Astrocyte (in vitro differentiated cells and primary cell): ENCODE measurements around the gene ZNF800. TPM values are rescaled to one million over a fixed set of nuclear protein-coding genes. Genes with fewer than 3 reads are reported as not detected.

Experiments used
- DNase-seq: peaks from one replicate; pipeline ENCODE4 v3.0.0-alpha.2; 2010; ENCODE audit warnings: low read depth
- FAIRE-seq: peaks from 2 replicates; lab custom pipeline; 2011; peaks lifted over from hg19 to GRCh38; lab: Jason Lieb, UNC
- H2AFZ ChIP-seq: 2 replicates; pipeline ENCODE4 v1.6.0; 2012; ENCODE audit warnings: low read depth, low read length, inconsistent platforms
- H3K27ac ChIP-seq: 2 replicates; pipeline ENCODE4 v1.5.1; 2011; ENCODE audit warnings: low read depth, low read length, inconsistent platforms
- H3K27me3 ChIP-seq: 2 replicates; pipeline ENCODE4 v1.6.0; 2011; ENCODE audit warnings: low read length, inconsistent platforms; ENCODE audit not compliant: insufficient read depth
- H3K36me3 ChIP-seq: 2 replicates; pipeline ENCODE4 v1.5.1; 2011; ENCODE audit warnings: low read length, inconsistent platforms; ENCODE audit not compliant: insufficient read depth
- H3K4me1 ChIP-seq: 2 replicates; pipeline ENCODE4 v1.5.1; 2011; ENCODE audit warnings: low read length, inconsistent platforms; ENCODE audit not compliant: insufficient read depth
- H3K4me2 ChIP-seq: 2 replicates; pipeline ENCODE4 v1.6.0; 2012; ENCODE audit warnings: low read length, inconsistent platforms
- H3K4me3 ChIP-seq: 2 replicates; pipeline ENCODE4 v1.5.1; 2011; ENCODE audit warnings: low read depth, mild to moderate bottlenecking, low read length, inconsistent platforms; ENCODE audit not compliant: insufficient read depth
- H3K79me2 ChIP-seq: 2 replicates; pipeline ENCODE4 v1.6.0; 2012; ENCODE audit warnings: mild to moderate bottlenecking, low read length, inconsistent platforms; ENCODE audit not compliant: insufficient read depth
- H3K9ac ChIP-seq: 2 replicates; pipeline ENCODE4 v1.6.0; 2012; ENCODE audit warnings: mild to moderate bottlenecking, low read length, inconsistent platforms
- H3K9me3 ChIP-seq: 2 replicates; pipeline ENCODE4 v1.5.1; 2012; ENCODE audit warnings: low read depth, mild to moderate bottlenecking, low read length, inconsistent platforms; ENCODE audit not compliant: insufficient read depth
- H4K20me1 ChIP-seq: 2 replicates; pipeline ENCODE4 v1.6.0; 2012; ENCODE audit warnings: low read length, inconsistent platforms; ENCODE audit not compliant: insufficient read depth
- H3K27ac Mint-ChIP-seq: one replicate; pipeline ENCODE4 v1.8.0; 2021; ENCODE audit warnings: mild to moderate bottlenecking, mixed read lengths; ENCODE audit not compliant: unreplicated experiment
- H3K27me3 Mint-ChIP-seq: one replicate; pipeline ENCODE4 v1.8.0; 2021; ENCODE audit warnings: low read depth, mixed read lengths; ENCODE audit not compliant: unreplicated experiment
- H3K36me3 Mint-ChIP-seq: one replicate; pipeline ENCODE4 v1.8.0; 2021; ENCODE audit warnings: low read depth, mixed read lengths; ENCODE audit not compliant: unreplicated experiment
- H3K4me1 Mint-ChIP-seq: one replicate; pipeline ENCODE4 v1.8.0; 2021; ENCODE audit warnings: low read depth, mixed read lengths; ENCODE audit not compliant: unreplicated experiment
- H3K4me3 Mint-ChIP-seq: one replicate; pipeline ENCODE4 v1.8.0; 2021; ENCODE audit warnings: mild to moderate bottlenecking, moderate library complexity, mixed read lengths; ENCODE audit not compliant: unreplicated experiment
- H3K9me3 Mint-ChIP-seq: one replicate; pipeline ENCODE4 v1.8.0; 2021; ENCODE audit warnings: mild to moderate bottlenecking, mixed read lengths; ENCODE audit not compliant: unreplicated experiment
- EZH2 ChIP-seq: IDR thresholded peaks from 2 replicates; pipeline ENCODE4 v1.6.1; 2012; ENCODE audit warnings: mild to moderate bottlenecking, low read length, inconsistent platforms; ENCODE audit not compliant: insufficient read depth
- total RNA-seq: library from RNA; stranded (reverse); gene quantifications from 2 replicates; pipeline ENCODE4 v1.2.1, GENCODE V29; 2021
- TF ChIP-seq, protein P1 (sequence below): IDR thresholded peaks from 2 replicates; pipeline ENCODE4 v1.5.1; 2011; ENCODE audit warnings: low read depth, mild to moderate bottlenecking, inconsistent platforms, low read length, moderate library complexity; ENCODE audit not compliant: insufficient read depth

ZNF800 gene
- total RNA-seq, 1 donor from 2014 or later = 27.9 TPM

DNA sequence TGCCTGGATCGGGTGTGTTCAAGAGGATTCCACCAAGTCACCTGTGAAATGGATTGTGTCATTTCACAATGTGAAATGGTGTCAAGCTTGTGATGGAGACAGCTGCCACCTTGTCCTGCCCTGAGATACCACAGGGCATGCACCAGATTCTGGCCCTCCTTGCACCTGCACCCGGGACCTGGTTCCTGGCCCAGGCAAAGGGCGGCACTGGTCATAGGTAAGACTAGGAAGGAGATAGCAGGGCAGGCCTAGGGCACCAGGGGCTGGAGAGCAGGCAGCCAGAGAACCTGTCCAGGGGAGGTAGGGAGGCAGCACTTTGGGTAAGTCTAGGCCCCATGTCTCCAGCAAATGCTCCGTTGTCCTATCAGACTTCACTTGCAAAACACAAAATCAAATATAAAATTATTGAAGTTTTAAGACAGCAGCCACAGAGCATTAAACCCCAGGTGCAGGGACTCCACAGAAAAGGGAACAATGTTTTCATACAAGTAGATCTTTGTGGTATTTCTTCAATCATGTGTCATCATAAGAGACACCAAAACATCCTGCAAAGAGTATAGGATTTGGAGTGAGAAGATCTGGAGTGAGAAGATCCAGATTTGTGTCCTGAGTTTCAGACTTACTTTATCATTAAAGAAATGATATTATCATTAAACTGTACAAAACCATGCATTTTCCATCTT is 22.7 kb upstream of the ZNF800 start:
- Histone ChIP-seq H4K20me1 (no peaks in the 10 kb centered on the region), H3K4me3 (no peak overlapping the region), H3K9ac (no peak overlapping the region), H3K9me3 (no peaks in the 10 kb centered on the region), H3K4me1 (no peaks in the 10 kb centered on the region), H3K36me3 (no peaks in the 10 kb centered on the region), H3K4me2 (no peak overlapping the region), H3K27ac (no peak overlapping the region), H3K79me2 (no peaks in the 10 kb centered on the region), H2AFZ (no peak overlapping the region), H3K27me3 (peaks cover 3% of the 10 kb centered on the region)
- Mint-ChIP-seq H3K4me1 (no peaks in the 10 kb centered on the region), H3K36me3 (no peaks in the 10 kb centered on the region), H3K27ac (no peak overlapping the region), H3K4me3 (no peak overlapping the region), H3K27me3 (peaks cover 7% of the 10 kb centered on the region), H3K9me3 (no peaks in the 10 kb centered on the region)
- DNase-seq (no peak), FAIRE-seq (no peak)
- TF ChIP-seq EZH2 = no peak
- TF ChIP-seq, protein P1, sequence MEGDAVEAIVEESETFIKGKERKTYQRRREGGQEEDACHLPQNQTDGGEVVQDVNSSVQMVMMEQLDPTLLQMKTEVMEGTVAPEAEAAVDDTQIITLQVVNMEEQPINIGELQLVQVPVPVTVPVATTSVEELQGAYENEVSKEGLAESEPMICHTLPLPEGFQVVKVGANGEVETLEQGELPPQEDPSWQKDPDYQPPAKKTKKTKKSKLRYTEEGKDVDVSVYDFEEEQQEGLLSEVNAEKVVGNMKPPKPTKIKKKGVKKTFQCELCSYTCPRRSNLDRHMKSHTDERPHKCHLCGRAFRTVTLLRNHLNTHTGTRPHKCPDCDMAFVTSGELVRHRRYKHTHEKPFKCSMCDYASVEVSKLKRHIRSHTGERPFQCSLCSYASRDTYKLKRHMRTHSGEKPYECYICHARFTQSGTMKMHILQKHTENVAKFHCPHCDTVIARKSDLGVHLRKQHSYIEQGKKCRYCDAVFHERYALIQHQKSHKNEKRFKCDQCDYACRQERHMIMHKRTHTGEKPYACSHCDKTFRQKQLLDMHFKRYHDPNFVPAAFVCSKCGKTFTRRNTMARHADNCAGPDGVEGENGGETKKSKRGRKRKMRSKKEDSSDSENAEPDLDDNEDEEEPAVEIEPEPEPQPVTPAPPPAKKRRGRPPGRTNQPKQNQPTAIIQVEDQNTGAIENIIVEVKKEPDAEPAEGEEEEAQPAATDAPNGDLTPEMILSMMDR = no peak

DNA sequence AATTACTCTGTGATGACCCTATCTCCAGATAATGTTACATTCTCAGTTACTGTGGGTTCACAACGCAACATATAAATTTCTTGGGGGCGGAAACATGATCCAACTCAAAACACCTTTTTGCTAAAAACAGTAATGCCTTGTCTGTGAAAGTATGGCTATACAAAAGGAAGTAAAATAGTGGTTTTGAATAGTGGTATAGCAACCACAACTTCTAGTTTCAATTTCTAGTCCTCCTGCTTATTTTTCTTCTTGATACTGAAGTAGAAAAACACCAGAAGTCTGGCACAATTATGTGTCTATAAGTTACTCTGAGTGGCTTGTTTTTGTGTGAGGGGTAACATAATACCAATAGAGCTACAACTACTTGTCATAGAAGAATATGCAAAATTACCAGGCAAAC is 21.5 kb upstream of the ZNF800 start:
- Histone ChIP-seq H3K4me1 (no peaks in the 10 kb centered on the region), H3K9ac (no peak overlapping the region), H2AFZ (no peak overlapping the region), H3K36me3 (no peaks in the 10 kb centered on the region), H3K9me3 (no peaks in the 10 kb centered on the region), H3K27me3 (peaks cover 3% of the 10 kb centered on the region), H3K4me2 (no peak overlapping the region), H3K4me3 (no peak overlapping the region), H3K79me2 (no peaks in the 10 kb centered on the region), H3K27ac (no peak overlapping the region), H4K20me1 (no peaks in the 10 kb centered on the region)
- H3K9me3 Mint-ChIP-seq = no peaks in the 10 kb centered on the region
- H3K4me1 Mint-ChIP-seq = no peaks in the 10 kb centered on the region
- no peak overlapping the region for H3K4me3 Mint-ChIP-seq
- DNase-seq (no peak), FAIRE-seq (no peak)
- no peak overlapping the region for H3K27ac Mint-ChIP-seq
- no peak for TF ChIP-seq EZH2
- TF ChIP-seq, protein P1 = no peak
- no peaks in the 10 kb centered on the region for H3K36me3 Mint-ChIP-seq
- peaks cover 7% of the 10 kb centered on the region for H3K27me3 Mint-ChIP-seq

DNA sequence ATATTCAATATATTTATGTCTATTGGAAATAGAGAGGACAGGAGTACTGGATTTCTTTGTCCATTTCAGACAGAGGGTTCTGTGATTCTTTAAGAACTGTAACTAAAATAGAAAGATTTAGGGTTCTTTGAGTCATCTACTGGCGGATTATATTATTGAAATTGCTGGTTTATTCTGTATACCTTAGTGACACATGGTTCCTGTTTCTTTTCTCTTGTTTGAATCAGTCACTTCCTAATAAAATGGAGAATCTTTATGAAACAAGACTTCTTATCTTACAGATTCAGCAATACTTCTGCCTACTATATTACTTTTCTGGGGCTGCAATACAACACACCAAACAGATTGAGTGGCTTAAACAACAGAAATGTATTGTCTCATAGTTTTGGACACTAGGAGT is 20.8 kb upstream of the ZNF800 start:
- H4K20me1 ChIP-seq = no peaks in the 10 kb centered on the region
- H3K4me3 ChIP-seq = no peak overlapping the region
- Mint-ChIP-seq H3K36me3 (no peaks in the 10 kb centered on the region), H3K27me3 (peaks cover 7% of the 10 kb centered on the region), H3K4me1 (no peaks in the 10 kb centered on the region), H3K9me3 (no peaks in the 10 kb centered on the region), H3K4me3 (no peak overlapping the region), H3K27ac (no peak overlapping the region)
- peaks cover 3% of the 10 kb centered on the region for H3K27me3 ChIP-seq
- no peak overlapping the region for H3K9ac ChIP-seq
- no peaks in the 10 kb centered on the region for H3K36me3 ChIP-seq
- no peak overlapping the region for H3K27ac ChIP-seq
- no peak overlapping the region for H3K4me2 ChIP-seq
- H3K79me2 ChIP-seq = no peaks in the 10 kb centered on the region
- TF ChIP-seq EZH2 = no peak
- TF ChIP-seq, protein P1 = no peak
- no peaks in the 10 kb centered on the region for H3K9me3 ChIP-seq
- H2AFZ ChIP-seq = no peak overlapping the region
- FAIRE-seq (no peak), DNase-seq (no peak)
- no peaks in the 10 kb centered on the region for H3K4me1 ChIP-seq
